KMS-11 (cell line): ENCODE measurements around the gene SYT9.

Experiments
- H2AFZ ChIP-seq: fragments of 200-600 bp; sonication (generic); 2 replicates; pipeline ENCODE4 v1.6.1; 2016; ENCODE audit warnings: antibody characterized with exemption, mixed run types, low read depth
- H3K27ac ChIP-seq: fragments of 200-600 bp; sonication (generic); 2 replicates; pipeline ENCODE4 v1.6.1; 2016; ENCODE audit warnings: mild to moderate bottlenecking, mixed run types
- H3K27me3 ChIP-seq: fragments of 200-600 bp; sonication (generic); 2 replicates; pipeline ENCODE4 v1.6.1; 2017; ENCODE audit warnings: mild to moderate bottlenecking, low read depth, mixed run types, moderate library complexity; ENCODE audit not compliant: insufficient read depth
- H3K36me3 ChIP-seq: fragments of 200-600 bp; sonication (generic); 2 replicates; pipeline ENCODE4 v1.6.1; 2017; ENCODE audit warnings: mild to moderate bottlenecking, mixed run types; ENCODE audit not compliant: insufficient read depth
- H3K4me1 ChIP-seq: fragments of 200-600 bp; sonication (generic); 2 replicates; pipeline ENCODE4 v1.6.1; 2016; ENCODE audit warnings: mild to moderate bottlenecking, low read depth, mixed run types; ENCODE audit not compliant: poor library complexity, severe bottlenecking
- H3K4me2 ChIP-seq: fragments of 200-600 bp; sonication (generic); 2 replicates; pipeline ENCODE4 v1.7.0; 2016; ENCODE audit warnings: mild to moderate bottlenecking, mixed run types
- H3K4me3 ChIP-seq: fragments of 200-600 bp; sonication (generic); IDR thresholded peaks from 2 replicates; pipeline ENCODE4 v1.6.1; 2017; ENCODE audit warnings: low read depth, low read length, mixed read lengths; ENCODE audit not compliant: insufficient read depth
- H3K79me2 ChIP-seq: fragments of 200-600 bp; sonication (generic); 2 replicates; pipeline ENCODE4 v1.6.1; 2016; ENCODE audit warnings: low read depth, mixed run types; ENCODE audit not compliant: insufficient read depth
- H3K9ac ChIP-seq: fragments of 200-600 bp; sonication (generic); 2 replicates; pipeline ENCODE4 v1.6.1; 2016; ENCODE audit warnings: mild to moderate bottlenecking, mixed run types
- H4K20me1 ChIP-seq: fragments of 200-600 bp; sonication (generic); 2 replicates; pipeline ENCODE4 v1.6.1; 2016; ENCODE audit warnings: mild to moderate bottlenecking, mixed run types; ENCODE audit not compliant: insufficient read depth
- TF ChIP-seq, protein P1 (sequence below): fragments of 200-600 bp; sonication (generic); conservative IDR thresholded peaks from 2 replicates; pipeline ENCODE4 v1.6.1; 2017; ENCODE audit warnings: low read depth, mild to moderate bottlenecking, antibody characterized with exemption, low read length, moderate library complexity, mixed read lengths

The SYT9 gene

DNA sequence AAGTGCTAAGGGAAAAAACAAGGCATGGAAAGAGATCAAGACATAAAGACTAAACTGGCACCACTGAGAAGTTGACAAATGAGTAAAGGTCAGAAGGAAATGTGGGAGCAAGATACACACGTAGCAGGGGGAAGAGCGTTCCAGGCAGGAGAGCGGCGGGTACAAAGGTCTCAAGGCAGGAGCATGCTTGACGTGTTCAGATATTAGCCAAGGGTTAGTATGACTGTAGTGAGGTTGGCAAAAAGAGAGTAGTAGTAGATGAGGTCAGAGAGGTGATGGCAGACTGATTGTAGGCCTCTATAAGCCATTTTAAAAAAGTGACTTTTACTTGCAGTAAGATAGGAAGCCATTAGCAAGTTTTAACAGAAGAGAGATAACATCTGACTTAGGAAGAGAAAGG is 9.9 kb downstream of the SYT9 start:
- Histone ChIP-seq H3K4me3 (no peak overlapping the region), H4K20me1 (no peaks in the 10 kb centered on the region), H3K9ac (no peak overlapping the region), H3K79me2 (no peaks in the 10 kb centered on the region), H3K4me2 (no peak overlapping the region), H2AFZ (no peak overlapping the region), H3K27me3 (no peaks in the 10 kb centered on the region), H3K36me3 (no peaks in the 10 kb centered on the region), H3K27ac (no peak overlapping the region), H3K4me1 (no peaks in the 10 kb centered on the region)
- TF ChIP-seq, protein P1, sequence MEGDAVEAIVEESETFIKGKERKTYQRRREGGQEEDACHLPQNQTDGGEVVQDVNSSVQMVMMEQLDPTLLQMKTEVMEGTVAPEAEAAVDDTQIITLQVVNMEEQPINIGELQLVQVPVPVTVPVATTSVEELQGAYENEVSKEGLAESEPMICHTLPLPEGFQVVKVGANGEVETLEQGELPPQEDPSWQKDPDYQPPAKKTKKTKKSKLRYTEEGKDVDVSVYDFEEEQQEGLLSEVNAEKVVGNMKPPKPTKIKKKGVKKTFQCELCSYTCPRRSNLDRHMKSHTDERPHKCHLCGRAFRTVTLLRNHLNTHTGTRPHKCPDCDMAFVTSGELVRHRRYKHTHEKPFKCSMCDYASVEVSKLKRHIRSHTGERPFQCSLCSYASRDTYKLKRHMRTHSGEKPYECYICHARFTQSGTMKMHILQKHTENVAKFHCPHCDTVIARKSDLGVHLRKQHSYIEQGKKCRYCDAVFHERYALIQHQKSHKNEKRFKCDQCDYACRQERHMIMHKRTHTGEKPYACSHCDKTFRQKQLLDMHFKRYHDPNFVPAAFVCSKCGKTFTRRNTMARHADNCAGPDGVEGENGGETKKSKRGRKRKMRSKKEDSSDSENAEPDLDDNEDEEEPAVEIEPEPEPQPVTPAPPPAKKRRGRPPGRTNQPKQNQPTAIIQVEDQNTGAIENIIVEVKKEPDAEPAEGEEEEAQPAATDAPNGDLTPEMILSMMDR = no peak

DNA sequence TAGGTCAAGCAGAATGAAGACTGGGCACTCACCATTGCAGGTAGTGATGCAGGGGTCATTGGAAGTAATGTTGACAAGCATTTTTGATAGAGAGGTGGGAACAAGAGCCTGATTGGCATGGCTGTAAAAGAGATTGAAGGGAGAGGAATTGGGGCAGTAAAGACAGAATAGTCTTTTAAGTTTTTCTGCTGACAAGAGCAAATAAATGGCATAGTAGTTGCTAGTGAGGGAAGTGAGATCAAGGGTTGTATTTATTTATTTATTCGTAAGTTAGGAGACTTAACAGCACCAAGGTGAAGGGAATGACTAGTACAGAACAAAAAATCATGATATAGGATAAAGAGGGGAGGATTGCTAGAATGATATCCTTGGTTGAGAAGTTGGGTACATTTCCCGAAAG is 11.0 kb downstream of the SYT9 start:
- no peak overlapping the region for H3K9ac ChIP-seq
- no peak overlapping the region for H2AFZ ChIP-seq
- no peak overlapping the region for H3K4me2 ChIP-seq
- no peak overlapping the region for H3K27ac ChIP-seq
- TF ChIP-seq, protein P1 = no peak
- H4K20me1 ChIP-seq = no peaks in the 10 kb centered on the region
- no peaks in the 10 kb centered on the region for H3K79me2 ChIP-seq
- H3K27me3 ChIP-seq = no peaks in the 10 kb centered on the region
- no peak overlapping the region for H3K4me3 ChIP-seq
- H3K4me1 ChIP-seq = no peaks in the 10 kb centered on the region
- H3K36me3 ChIP-seq = no peaks in the 10 kb centered on the region

DNA sequence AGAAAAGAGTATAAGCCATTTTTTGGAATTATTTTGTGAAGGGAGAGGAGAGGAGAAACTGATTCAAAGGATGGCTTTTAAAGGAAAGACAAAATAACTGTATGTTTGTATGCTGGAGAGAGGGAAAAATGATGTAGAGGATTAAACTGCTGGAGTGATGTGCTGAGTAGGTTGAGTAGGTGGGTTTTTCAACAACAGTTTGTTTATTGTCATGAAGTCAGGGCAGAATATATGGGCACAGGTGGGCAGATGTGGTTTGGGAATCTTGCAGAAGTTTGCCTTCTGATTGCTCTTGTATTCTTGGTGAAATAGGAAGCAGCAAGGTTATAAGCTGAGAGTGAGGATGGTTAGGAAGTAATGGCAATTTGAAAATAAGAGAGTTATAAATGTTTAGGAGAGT is 12.1 kb downstream of the SYT9 start:
- no peaks in the 10 kb centered on the region for H3K27me3 ChIP-seq
- no peak overlapping the region for H3K27ac ChIP-seq
- no peaks in the 10 kb centered on the region for H4K20me1 ChIP-seq
- H3K4me1 ChIP-seq = no peaks in the 10 kb centered on the region
- H3K79me2 ChIP-seq = no peaks in the 10 kb centered on the region
- no peaks in the 10 kb centered on the region for H3K36me3 ChIP-seq
- no peak overlapping the region for H3K9ac ChIP-seq
- H3K4me3 ChIP-seq = no peak overlapping the region
- TF ChIP-seq, protein P1 = no peak
- no peak overlapping the region for H2AFZ ChIP-seq
- no peak overlapping the region for H3K4me2 ChIP-seq

DNA sequence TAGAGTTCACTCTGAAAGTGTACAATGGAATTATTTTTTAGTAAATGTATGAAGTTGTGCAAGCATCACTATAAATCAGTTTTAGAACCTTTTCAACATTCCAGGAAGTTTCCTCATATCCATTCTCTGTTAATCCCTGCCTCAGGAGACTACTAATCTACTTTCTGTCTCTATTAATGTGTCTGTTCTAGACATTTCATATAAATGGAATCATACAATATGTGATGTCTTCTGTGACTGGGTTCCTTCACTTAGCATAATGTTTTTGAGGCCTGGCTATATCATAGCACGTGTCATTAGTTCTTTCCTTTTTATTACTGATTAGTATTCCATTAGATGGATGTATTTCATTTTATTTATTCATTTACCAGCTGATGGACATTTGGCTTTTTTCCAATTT is 17.1 kb downstream of the SYT9 start:
- H3K27me3 ChIP-seq = no peaks in the 10 kb centered on the region
- H3K79me2 ChIP-seq = no peaks in the 10 kb centered on the region
- no peaks in the 10 kb centered on the region for H4K20me1 ChIP-seq
- no peaks in the 10 kb centered on the region for H3K4me1 ChIP-seq
- TF ChIP-seq, protein P1 = no peak
- H3K9ac ChIP-seq = no peak overlapping the region
- no peaks in the 10 kb centered on the region for H3K36me3 ChIP-seq
- H3K27ac ChIP-seq = no peak overlapping the region
- H3K4me3 ChIP-seq = no peak overlapping the region
- H2AFZ ChIP-seq = no peak overlapping the region
- no peak overlapping the region for H3K4me2 ChIP-seq
